C4-2B (cell line): ENCODE data around the gene MCRIP1.

Source experiments
- ZFX ChIP-seq: fragments of 450-650 bp; IDR thresholded peaks from 2 replicates; pipeline ENCODE4 v1.6.1; 2017
- TF ChIP-seq, protein P1 (sequence below): fragments of 450-650 bp; conservative IDR thresholded peaks from 2 replicates; pipeline ENCODE4 v1.5.1; 2017; ENCODE audit warnings: mild to moderate bottlenecking

- TF ChIP-seq, protein P1, sequence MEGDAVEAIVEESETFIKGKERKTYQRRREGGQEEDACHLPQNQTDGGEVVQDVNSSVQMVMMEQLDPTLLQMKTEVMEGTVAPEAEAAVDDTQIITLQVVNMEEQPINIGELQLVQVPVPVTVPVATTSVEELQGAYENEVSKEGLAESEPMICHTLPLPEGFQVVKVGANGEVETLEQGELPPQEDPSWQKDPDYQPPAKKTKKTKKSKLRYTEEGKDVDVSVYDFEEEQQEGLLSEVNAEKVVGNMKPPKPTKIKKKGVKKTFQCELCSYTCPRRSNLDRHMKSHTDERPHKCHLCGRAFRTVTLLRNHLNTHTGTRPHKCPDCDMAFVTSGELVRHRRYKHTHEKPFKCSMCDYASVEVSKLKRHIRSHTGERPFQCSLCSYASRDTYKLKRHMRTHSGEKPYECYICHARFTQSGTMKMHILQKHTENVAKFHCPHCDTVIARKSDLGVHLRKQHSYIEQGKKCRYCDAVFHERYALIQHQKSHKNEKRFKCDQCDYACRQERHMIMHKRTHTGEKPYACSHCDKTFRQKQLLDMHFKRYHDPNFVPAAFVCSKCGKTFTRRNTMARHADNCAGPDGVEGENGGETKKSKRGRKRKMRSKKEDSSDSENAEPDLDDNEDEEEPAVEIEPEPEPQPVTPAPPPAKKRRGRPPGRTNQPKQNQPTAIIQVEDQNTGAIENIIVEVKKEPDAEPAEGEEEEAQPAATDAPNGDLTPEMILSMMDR: peak; percentile 96
- 0 out of 2 replicates have a peak, but pooled peaks have one; percentile 24 for TF ChIP-seq ZFX
Measured at GRCh38 chr17:81821603-81822311, 11.3 kb downstream of the MCRIP1 start.
